Measurements from ENCODE around the gene ARL8A. TPM values are rescaled to one million over a fixed set of nuclear protein-coding genes. Genes with fewer than 3 reads are reported as not detected.

ARL8A gene
- total RNA-seq, 2 experiments from 2014 or later = 25.8 to 33.7 TPM

DNA sequence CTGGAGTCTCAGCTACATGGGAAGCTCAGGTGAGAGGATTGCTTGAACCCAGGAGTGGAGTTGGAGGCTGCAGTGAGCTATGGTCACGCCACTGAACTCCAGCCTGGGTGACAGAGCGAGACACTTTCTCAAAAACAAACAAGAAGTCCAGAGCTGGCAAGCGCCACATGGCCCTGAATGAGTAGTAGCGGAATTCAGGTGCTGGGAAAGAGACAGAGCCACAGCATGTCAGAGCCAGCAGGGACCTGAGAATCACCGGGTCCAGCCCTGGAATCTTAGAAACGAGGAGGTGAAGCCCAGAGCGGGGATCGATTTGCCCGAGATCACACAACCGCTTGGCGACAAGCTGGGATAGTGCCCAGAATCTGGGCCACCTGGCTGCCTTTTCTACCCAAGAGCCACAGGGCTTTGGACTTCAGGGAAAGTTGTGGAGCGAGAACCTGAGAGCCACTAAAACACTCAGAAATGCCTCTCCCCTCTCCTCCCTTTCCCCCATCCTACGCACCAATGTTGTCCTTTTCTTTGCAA lies 9.8 kb downstream of the ARL8A start:
- ChIA-PET CTCF (interaction anchor here (0.8 to 3.5 kb wide), 27 partner anchors 9 to 257 kb away, joined by 3 to 48 read pairs (median 4); partner anchors contain the start of genes ARL8A, ELF3, GPR37L1 and LGR6), POLR2A (interaction anchor here (1.6 kb wide), 1 partner anchor 12 kb away, joined by 5 read pairs; no protein-coding TSS in a partner anchor)
- no peak overlapping the region for H3K27ac Mint-ChIP-seq
- ATAC-seq (no peak), DNase-seq (no peak)
- intact Hi-C loops (cut with micrococcal nuclease) = loop anchor here (5.0 kb wide), 1 partner anchor 127 kb away; no protein-coding TSS in a partner anchor
- H3K36me3 Mint-ChIP-seq (ENCODE audit: low read depth) = peaks cover 14% of the 10 kb centered on the region
- TF ChIP-seq, protein P1, sequence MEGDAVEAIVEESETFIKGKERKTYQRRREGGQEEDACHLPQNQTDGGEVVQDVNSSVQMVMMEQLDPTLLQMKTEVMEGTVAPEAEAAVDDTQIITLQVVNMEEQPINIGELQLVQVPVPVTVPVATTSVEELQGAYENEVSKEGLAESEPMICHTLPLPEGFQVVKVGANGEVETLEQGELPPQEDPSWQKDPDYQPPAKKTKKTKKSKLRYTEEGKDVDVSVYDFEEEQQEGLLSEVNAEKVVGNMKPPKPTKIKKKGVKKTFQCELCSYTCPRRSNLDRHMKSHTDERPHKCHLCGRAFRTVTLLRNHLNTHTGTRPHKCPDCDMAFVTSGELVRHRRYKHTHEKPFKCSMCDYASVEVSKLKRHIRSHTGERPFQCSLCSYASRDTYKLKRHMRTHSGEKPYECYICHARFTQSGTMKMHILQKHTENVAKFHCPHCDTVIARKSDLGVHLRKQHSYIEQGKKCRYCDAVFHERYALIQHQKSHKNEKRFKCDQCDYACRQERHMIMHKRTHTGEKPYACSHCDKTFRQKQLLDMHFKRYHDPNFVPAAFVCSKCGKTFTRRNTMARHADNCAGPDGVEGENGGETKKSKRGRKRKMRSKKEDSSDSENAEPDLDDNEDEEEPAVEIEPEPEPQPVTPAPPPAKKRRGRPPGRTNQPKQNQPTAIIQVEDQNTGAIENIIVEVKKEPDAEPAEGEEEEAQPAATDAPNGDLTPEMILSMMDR (IDR thresholded peaks at IDR 0.05) = no peak
- no peaks in the 10 kb centered on the region for H3K4me1 Mint-ChIP-seq (ENCODE audit: low read depth)
- no peak overlapping the region for H3K4me3 Mint-ChIP-seq
- H3K27me3 Mint-ChIP-seq = no peaks in the 10 kb centered on the region
- no peaks in the 10 kb centered on the region for H3K9me3 Mint-ChIP-seq

DNA sequence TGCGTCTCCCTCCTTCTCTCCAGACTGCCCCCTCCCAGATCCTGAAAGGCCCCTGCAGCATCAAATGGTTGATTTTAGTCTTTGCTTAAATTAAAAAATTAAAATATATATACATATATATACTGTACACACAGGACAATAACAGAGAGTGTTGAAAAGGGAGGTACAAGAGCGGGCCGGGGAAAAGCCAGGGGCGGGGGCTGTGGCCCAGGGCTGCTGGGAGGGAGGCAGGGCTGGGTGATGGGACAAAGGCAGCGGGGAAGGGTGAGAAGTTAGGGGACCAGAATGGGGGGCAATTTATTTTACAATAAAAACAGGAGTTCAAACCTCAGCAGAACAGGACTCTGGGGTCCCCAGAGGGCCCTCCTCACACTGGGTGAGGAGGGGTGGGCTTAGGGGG lies 10.5 kb downstream of the ARL8A start:
- peaks cover 14% of the 10 kb centered on the region for H3K36me3 Mint-ChIP-seq (ENCODE audit: low read depth)
- TF ChIP-seq, protein P1 (IDR thresholded peaks at IDR 0.05) = no peak
- intact Hi-C loops (cut with micrococcal nuclease) = no loop called here
- H3K4me3 Mint-ChIP-seq = no peak overlapping the region
- CTCF ChIA-PET = interaction anchor here (0.5 to 3.5 kb wide), 11 partner anchors 10 to 239 kb away, joined by 3 to 48 read pairs (median 12); partner anchors contain the start of genes ARL8A, ELF3 and GPR37L1
- no peak for DNase-seq
- ATAC-seq = no peak
- POLR2A ChIA-PET = no interaction called here
- no peaks in the 10 kb centered on the region for H3K9me3 Mint-ChIP-seq
- H3K4me1 Mint-ChIP-seq (ENCODE audit: low read depth) = no peaks in the 10 kb centered on the region
- H3K27me3 Mint-ChIP-seq = no peaks in the 10 kb centered on the region
- H3K27ac Mint-ChIP-seq = no peak overlapping the region

DNA sequence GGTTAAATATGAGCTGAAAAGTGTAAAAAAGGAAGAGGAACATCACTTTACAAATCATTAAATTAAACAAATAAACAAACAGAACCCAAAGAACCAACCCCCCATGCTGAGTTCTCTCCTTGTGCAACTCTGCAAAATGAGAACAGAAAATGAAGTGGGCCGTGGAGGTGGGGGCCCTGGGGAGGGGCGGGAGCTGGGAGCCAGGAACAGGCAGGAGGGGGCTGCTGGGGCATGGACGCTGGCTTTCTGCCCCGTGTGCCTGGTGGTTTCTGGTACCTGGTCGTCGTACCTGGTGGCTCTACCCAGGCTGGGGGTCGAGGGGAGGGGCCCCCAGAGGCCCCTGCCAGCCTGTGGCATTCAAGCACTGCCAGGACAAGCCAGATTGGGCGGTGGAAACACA lies 11.0 kb downstream of the ARL8A start:
- intact Hi-C loops (cut with micrococcal nuclease) = no loop called here
- TF ChIP-seq, protein P1 (IDR thresholded peaks at IDR 0.05) = no peak
- no peak for ATAC-seq
- Mint-ChIP-seq H3K4me3 (no peak overlapping the region), H3K27me3 (no peaks in the 10 kb centered on the region), H3K4me1 (ENCODE audit: low read depth) (no peaks in the 10 kb centered on the region), H3K27ac (no peak overlapping the region), H3K36me3 (ENCODE audit: low read depth) (peaks cover 14% of the 10 kb centered on the region), H3K9me3 (no peaks in the 10 kb centered on the region)
- ChIA-PET CTCF (interaction anchor here (2.6 kb wide), 1 partner anchor 20 kb away, joined by 12 read pairs; no protein-coding TSS in a partner anchor), POLR2A (no interaction called here)
- no peak for DNase-seq

- POLR2A ChIA-PET = no interaction called here
- CTCF ChIA-PET = no interaction called here
- ATAC-seq = no peak
- DNase-seq = no peak
- Mint-ChIP-seq H3K27ac (no peak overlapping the region), H3K9me3 (no peaks in the 10 kb centered on the region), H3K4me3 (no peak overlapping the region), H3K27me3 (no peaks in the 10 kb centered on the region), H3K36me3 (ENCODE audit: low read depth) (peaks cover 10% of the 10 kb centered on the region), H3K4me1 (ENCODE audit: low read depth) (no peaks in the 10 kb centered on the region)
- intact Hi-C loops (cut with micrococcal nuclease) = no loop called here
- TF ChIP-seq, protein P1 (IDR thresholded peaks at IDR 0.05) = no peak
These were observed 11.5 kb downstream of the ARL8A start for GRCh38 chr1:202133001-202133400.

Data from activated CD8-positive, alpha-beta T cell treated with anti-CD3 and anti-CD28 coated beads for 36 hours (primary cell).